ENCODE data around the gene TACC2. TPM values are rescaled to one million over a fixed set of nuclear protein-coding genes. Genes with fewer than 3 reads are reported as not detected.

The TACC2 gene
- total RNA-seq, 1 donor from 2014 or later, result 76.4 TPM

GRCh38 chr10:122267849-122268737 is 279.1 kb downstream of the TACC2 start:
- no peaks in the 10 kb centered on the region for H3K4me1 ChIP-seq
- H3K27ac ChIP-seq, result no peak overlapping the region
- DNase-seq (ENCODE audit: extremely low spot score in 2 of 2), result no peak
- no peaks in the 10 kb centered on the region for H3K9me3 ChIP-seq
- TF ChIP-seq CTCF (IDR thresholded peaks at IDR 0.05) (peak; percentile 18 to 74 (median 56)), POLR2AphosphoS5 (IDR thresholded peaks at IDR 0.05; ENCODE audit: insufficient read depth in 1 of 2, low read depth in 1 of 2) (no peak)
- H3K4me3 ChIP-seq, result no peak overlapping the region
- H3K27me3 ChIP-seq, result no peaks in the 10 kb centered on the region
- intact Hi-C loops (cut with DNase I), result no loop called here
- peaks cover 0 to 10% of the 10 kb centered on the region in 2 donors for H3K36me3 ChIP-seq

GRCh38 chr10:122269059-122269687 is 280.2 kb downstream of the TACC2 start:
- no peak overlapping the region for H3K27ac ChIP-seq
- H3K4me3 ChIP-seq, result no peak overlapping the region
- H3K4me1 ChIP-seq, result no peaks in the 10 kb centered on the region
- no peaks in the 10 kb centered on the region for H3K27me3 ChIP-seq
- peaks cover 0 to 7% of the 10 kb centered on the region in 2 donors for H3K36me3 ChIP-seq
- H3K9me3 ChIP-seq, result no peaks in the 10 kb centered on the region
- intact Hi-C loops (cut with DNase I), result no loop called here
- TF ChIP-seq POLR2AphosphoS5 (IDR thresholded peaks at IDR 0.05; ENCODE audit: insufficient read depth in 1 of 2, low read depth in 1 of 2) (no peak), POLR2A (IDR thresholded peaks at IDR 0.05) (no peak), CTCF (IDR thresholded peaks at IDR 0.05) (no peak)
- DNase-seq (ENCODE audit: extremely low spot score in 2 of 2), result no peak

GRCh38 chr10:122271076-122271475 is 282.1 kb downstream of the TACC2 start, which contains the start of gene BTBD16:
Gene BTBD16 (plus strand): TSS chr10:122271296. CDS start chr10:122275082, 3,786 bp downstream.
- intact Hi-C loops (cut with DNase I), result no loop called here
- Histone ChIP-seq H3K36me3 (peaks cover 0 to 7% of the 10 kb centered on the region in 2 donors), H3K27me3 (no peaks in the 10 kb centered on the region), H3K4me1 (no peaks in the 10 kb centered on the region), H3K4me3 (no peak within 1 kb of the TSS), H3K27ac (no peak within 1 kb of the TSS), H3K9me3 (no peaks in the 10 kb centered on the region)
- no peak for TF ChIP-seq POLR2AphosphoS5 (IDR thresholded peaks at IDR 0.05; ENCODE audit: insufficient read depth in 1 of 2, low read depth in 1 of 2)
- TF ChIP-seq POLR2A (IDR thresholded peaks at IDR 0.05), result no peak
- DNase-seq (ENCODE audit: extremely low spot score in 2 of 2), result no peak

- H3K9me3 ChIP-seq, result no peaks in the 10 kb centered on the region
- no peaks in the 10 kb centered on the region for H3K4me1 ChIP-seq
- intact Hi-C loops (cut with DNase I), result no loop called here
- H3K27me3 ChIP-seq, result no peaks in the 10 kb centered on the region
- H3K36me3 ChIP-seq, result peaks cover 0 to 5% of the 10 kb centered on the region in 2 donors
- TF ChIP-seq POLR2A (IDR thresholded peaks at IDR 0.05) (no peak), POLR2AphosphoS5 (IDR thresholded peaks at IDR 0.05; ENCODE audit: insufficient read depth in 1 of 2, low read depth in 1 of 2) (no peak), CTCF (IDR thresholded peaks at IDR 0.05) (no peak)
- no peak overlapping the region for H3K27ac ChIP-seq
- no peak overlapping the region for H3K4me3 ChIP-seq
- no peak for DNase-seq (ENCODE audit: extremely low spot score in 2 of 2)
These were observed 285.1 kb downstream of the TACC2 start for GRCh38 chr10:122273966-122274545.

GRCh38 chr10:122276611-122277208 is 287.7 kb downstream of the TACC2 start:
- intact Hi-C loops (cut with DNase I), result no loop called here
- TF ChIP-seq POLR2A (IDR thresholded peaks at IDR 0.05), result no peak
- no peak for TF ChIP-seq CTCF (IDR thresholded peaks at IDR 0.05)
- no peak for TF ChIP-seq POLR2AphosphoS5 (IDR thresholded peaks at IDR 0.05; ENCODE audit: insufficient read depth in 1 of 2, low read depth in 1 of 2)
- Histone ChIP-seq H3K4me3 (no peak overlapping the region), H3K9me3 (no peaks in the 10 kb centered on the region), H3K36me3 (no peaks in the 10 kb centered on the region), H3K4me1 (no peaks in the 10 kb centered on the region), H3K27ac (no peak overlapping the region), H3K27me3 (no peaks in the 10 kb centered on the region)
- DNase-seq (ENCODE audit: extremely low spot score in 2 of 2), result no peak

All from vagina (tissue), 2 donors.